H9 (cell line): ENCODE measurements around the gene HMOX2. TPM values are rescaled to one million over a fixed set of nuclear protein-coding genes. Genes with fewer than 3 reads are reported as not detected.

ENCODE experiments used
- DNase-seq: peaks from one replicate; pipeline ENCODE4 v3.0.0-alpha.2; 2017
- H2AFZ ChIP-seq: one replicate; pipeline ENCODE4 v1.6.1; 2013; ENCODE audit warnings: mild to moderate bottlenecking, low read length, control low read depth, moderate library complexity
- H2AK5ac ChIP-seq: 2 replicates; pipeline ENCODE4 v1.6.1; 2013; ENCODE audit warnings: low read length, control low read depth, mixed read lengths; ENCODE audit not compliant: insufficient read length
- H2BK120ac ChIP-seq: one replicate; pipeline ENCODE4 v1.6.1; 2013; ENCODE audit warnings: low read depth, mild to moderate bottlenecking, low read length, control low read depth, inconsistent platforms; ENCODE audit not compliant: poor library complexity, severe bottlenecking
- H2BK12ac ChIP-seq: 2 replicates; pipeline ENCODE4 v1.6.1; 2013; ENCODE audit warnings: low read length, control low read depth, mixed read lengths, low read depth; ENCODE audit not compliant: insufficient read length
- H2BK15ac ChIP-seq: 2 replicates; pipeline ENCODE4 v1.6.1; 2013; ENCODE audit warnings: low read depth, low read length, control low read depth
- H2BK20ac ChIP-seq: one replicate; pipeline ENCODE4 v1.6.1; 2013; ENCODE audit warnings: low read depth, mild to moderate bottlenecking, low read length, control low read depth, inconsistent platforms; ENCODE audit not compliant: poor library complexity, severe bottlenecking
- H2BK5ac ChIP-seq: 2 replicates; pipeline ENCODE4 v1.6.1; 2013; ENCODE audit warnings: low read length, control low read depth, mixed read lengths; ENCODE audit not compliant: insufficient read length
- H3K14ac ChIP-seq: 2 replicates; pipeline ENCODE4 v1.6.1; 2013; ENCODE audit warnings: low read length, control low read depth; ENCODE audit not compliant: insufficient read depth
- H3K18ac ChIP-seq: 2 replicates; pipeline ENCODE4 v1.6.1; 2013; ENCODE audit warnings: low read depth, mild to moderate bottlenecking, mixed read lengths, low read length, control low read depth; ENCODE audit not compliant: insufficient read length
- H3K23ac ChIP-seq: 2 replicates; pipeline ENCODE4 v1.6.1; 2013; ENCODE audit warnings: low read length, control low read depth, mixed read lengths, low read depth; ENCODE audit not compliant: insufficient read length
- H3K23me2 ChIP-seq: 2 replicates; pipeline ENCODE4 v1.6.1; 2013; ENCODE audit warnings: low read depth, mild to moderate bottlenecking, mixed read lengths, low read length, control low read depth; ENCODE audit not compliant: insufficient read length, poor library complexity, severe bottlenecking
- H3K27ac ChIP-seq: 2 replicates; pipeline ENCODE4 v1.5.1; 2013; ENCODE audit warnings: low read length, control low read depth, mixed read lengths, low read depth; ENCODE audit not compliant: insufficient read length
- H3K27me3 ChIP-seq: 2 replicates; pipeline ENCODE4 v1.6.1; 2013; ENCODE audit warnings: low read length, control low read depth, inconsistent platforms; ENCODE audit not compliant: insufficient read depth
- H3K4ac ChIP-seq: 2 replicates; pipeline ENCODE4 v1.6.1; 2013; ENCODE audit warnings: low read depth, mild to moderate bottlenecking, control low read depth, inconsistent platforms, low read length, moderate library complexity
- H3K4me1 ChIP-seq: 2 replicates; pipeline ENCODE4 v1.6.1; 2013; ENCODE audit warnings: low read length, control low read depth, inconsistent platforms; ENCODE audit not compliant: insufficient read depth
- H3K4me2 ChIP-seq: 2 replicates; pipeline ENCODE4 v1.6.1; 2013; ENCODE audit warnings: low read length, control low read depth, mixed read lengths; ENCODE audit not compliant: insufficient read length, insufficient read depth
- H3K56ac ChIP-seq: 2 replicates; pipeline ENCODE4 v1.6.1; 2013; ENCODE audit warnings: low read depth, mild to moderate bottlenecking, mixed read lengths, low read length, control low read depth; ENCODE audit not compliant: insufficient read length
- H3K79me1 ChIP-seq: 2 replicates; pipeline ENCODE4 v1.6.1; 2013; ENCODE audit warnings: low read depth, mild to moderate bottlenecking, moderate library complexity, low read length, control low read depth, inconsistent platforms; ENCODE audit not compliant: insufficient read depth, poor library complexity, severe bottlenecking
- H3K79me2 ChIP-seq: 2 replicates; pipeline ENCODE4 v1.6.1; 2013; ENCODE audit warnings: low read length, control low read depth, inconsistent platforms; ENCODE audit not compliant: insufficient read depth
- H3K9ac ChIP-seq: 2 replicates; pipeline ENCODE4 v1.6.1; 2013; ENCODE audit warnings: low read length, control low read depth, mixed read lengths; ENCODE audit not compliant: insufficient read length; ENCODE audit errors: extremely low read depth
- H3K9me3 ChIP-seq: one replicate; pipeline ENCODE4 v1.6.1; 2013; ENCODE audit warnings: low read depth, low read length, inconsistent platforms; ENCODE audit not compliant: control insufficient read depth
- H3T11ph ChIP-seq: one replicate; pipeline ENCODE4 v1.6.1; 2013; ENCODE audit warnings: mild to moderate bottlenecking, low read length, control low read depth, inconsistent platforms
- H4K20me1 ChIP-seq: one replicate; pipeline ENCODE4 v1.6.1; 2013; ENCODE audit not compliant: control insufficient read depth, insufficient read length, insufficient read depth
- H4K5ac ChIP-seq: 2 replicates; pipeline ENCODE4 v1.6.1; 2013; ENCODE audit warnings: low read depth, mild to moderate bottlenecking, mixed read lengths, low read length, control low read depth; ENCODE audit not compliant: insufficient read length
- H4K8ac ChIP-seq: replicated peaks from 2 replicates; pipeline ENCODE4 v1.6.1; 2013; ENCODE audit warnings: low read length, control low read depth, mixed read lengths, low read depth; ENCODE audit not compliant: insufficient read length
- H4K91ac ChIP-seq: 2 replicates; pipeline ENCODE4 v1.6.1; 2013; ENCODE audit warnings: low read depth, mild to moderate bottlenecking, moderate library complexity, mixed read lengths, low read length, control low read depth; ENCODE audit not compliant: insufficient read length
- H3K27ac Mint-ChIP-seq, 3 experiments: 2 replicates in 2 of 3; 3 replicates in 1 of 3; pipeline ENCODE4 v1.8.0; 2020 to 2021; ENCODE audit warnings: mixed read lengths in 3 of 3, mild to moderate bottlenecking in 1 of 3, moderate library complexity in 1 of 3
- H3K27me3 Mint-ChIP-seq: 2 replicates; pipeline ENCODE4 v1.8.0; 2021; ENCODE audit warnings: low read depth, mild to moderate bottlenecking, moderate library complexity, mixed read lengths
- H3K36me3 Mint-ChIP-seq, 3 experiments: 2 replicates in 2 of 3; 3 replicates in 1 of 3; pipeline ENCODE4 v1.8.0; 2020 to 2021; ENCODE audit warnings: low read depth in 3 of 3, mixed read lengths in 3 of 3; ENCODE audit not compliant: insufficient read depth in 1 of 3
- H3K4me1 Mint-ChIP-seq, 2 experiments: 2 replicates each; pipeline ENCODE4 v1.8.0; 2020; ENCODE audit warnings: mixed read lengths in 2 of 2
- H3K4me3 Mint-ChIP-seq, 2 experiments: 2 replicates in 1 of 2; 3 replicates in 1 of 2; pipeline ENCODE4 v1.8.0; 2020 to 2021; ENCODE audit warnings: mild to moderate bottlenecking in 2 of 2, mixed read lengths in 2 of 2, moderate library complexity in 1 of 2
- H3K9me3 Mint-ChIP-seq, 2 experiments: 2 replicates in 1 of 2; 3 replicates in 1 of 2; pipeline ENCODE4 v1.8.0; 2020; ENCODE audit warnings: mild to moderate bottlenecking in 2 of 2, mixed read lengths in 2 of 2, moderate library complexity in 1 of 2
- CTCF ChIP-seq: fragments of 200-600 bp; sonication (generic); conservative IDR thresholded peaks from 3 replicates; pipeline ENCODE4 v1.8.0; 2021; ENCODE audit warnings: antibody characterized with exemption, mild to moderate bottlenecking
- WGBS: extraction: QIAGEN DNeasy Blood & Tissue Kit; methylation state at CpG from one replicate; pipeline ENCODE4 v1.1.7; 2013; ENCODE audit warnings: missing lambda C conversion rate, low lambda C conversion rate, mixed read lengths; ENCODE audit not compliant: insufficient read length; ENCODE audit errors: extremely low coverage; 5-methylcytosine and 5-hydroxymethylcytosine counted together
- total RNA-seq: library from RNA; stranded (reverse); gene quantifications from 2 replicates; pipeline ENCODE4 v1.2.1, GENCODE V29; 2021

The HMOX2 gene
- total RNA-seq, 1 experiment from 2014 or later, result 44.4 TPM

GRCh38 chr16:4525069-4525468 lies 48.9 kb downstream of the HMOX2 start:
- no peak overlapping the region for H3K4me3 Mint-ChIP-seq
- Histone ChIP-seq H3K9ac (no peak overlapping the region), H2AK5ac (no peak overlapping the region), H4K5ac (no peak overlapping the region), H3K27me3 (no peaks in the 10 kb centered on the region), H2AFZ (no peak overlapping the region), H2BK20ac (no peak overlapping the region), H2BK120ac (no peak overlapping the region), H4K8ac (no peak overlapping the region), H3K4ac (no peak overlapping the region), H3K4me2 (no peak overlapping the region), H3K23me2 (no peaks in the 10 kb centered on the region), H3K18ac (no peak overlapping the region), H2BK15ac (no peak overlapping the region), H3K27ac (no peak overlapping the region), H4K20me1 (no peaks in the 10 kb centered on the region), H3K4me1 (peaks cover 7% of the 10 kb centered on the region; the same call in 1 of the 2 replicates), H3K56ac (no peak overlapping the region), H3K14ac (no peak overlapping the region), H3K9me3 (no peaks in the 10 kb centered on the region), H3K79me2 (0 out of 2 replicates have a peak, but pooled peaks cover 2% of the 10 kb centered on the region), H3T11ph (no peak overlapping the region), H3K79me1 (no peaks in the 10 kb centered on the region), H2BK5ac (no peak overlapping the region), H4K91ac (no peak overlapping the region), H2BK12ac (no peak overlapping the region), H3K23ac (no peak overlapping the region)
- no peaks in the 10 kb centered on the region for H3K9me3 Mint-ChIP-seq
- WGBS, result no CpG with 5 or more reads among the region's 7 CpGs
- peaks cover 45 to 61% of the 10 kb centered on the region in 2 experiments for H3K4me1 Mint-ChIP-seq
- no peak for TF ChIP-seq CTCF
- peaks cover 0 to 7% (median 0%) of the 10 kb centered on the region in 3 experiments; a peak in 3 of 7 replicates for H3K36me3 Mint-ChIP-seq
- no peak for DNase-seq
- no peak overlapping the region for H3K27ac Mint-ChIP-seq
- peaks cover 2% of the 10 kb centered on the region; the same call in 1 of the 2 replicates for H3K27me3 Mint-ChIP-seq
